HG02943 (cell line): ENCODE measurements around the gene PDZD4.

ENCODE experiments used
- ATAC-seq: cut with Tn5 transposase; IDR thresholded peaks from one replicate; pipeline ENCODE4 v1.9.1; 2021; ENCODE audit warnings: mild to moderate bottlenecking, low read depth, moderate library complexity; ENCODE audit not compliant: unreplicated experiment

PDZD4 gene

GRCh38 chrX:153792368-153792767 is 38.0 kb downstream of the PDZD4 start:
- ATAC-seq, result no peak

- ATAC-seq, result no peak
Observed at GRCh38 chrX:153791104-153791852, 39.1 kb downstream of the PDZD4 start.

- no peak for ATAC-seq
Observed at GRCh38 chrX:153789654-153790053, 40.7 kb downstream of the PDZD4 start.

- ATAC-seq, result no peak
Observed at GRCh38 chrX:153786669-153787068, 43.7 kb downstream of the PDZD4 start.

GRCh38 chrX:153784325-153784967 is 45.9 kb downstream of the PDZD4 start:
- ATAC-seq, result no peak

- no peak for ATAC-seq
Observed at GRCh38 chrX:153783378-153784013, 46.8 kb downstream of the PDZD4 start.

- ATAC-seq, result no peak
Observed at GRCh38 chrX:153782871-153783270, 47.5 kb downstream of the PDZD4 start.

GRCh38 chrX:153782313-153782712 is 48.0 kb downstream of the PDZD4 start:
- no peak for ATAC-seq

GRCh38 chrX:153781428-153782047 is 48.8 kb downstream of the PDZD4 start:
- ATAC-seq, result no peak

GRCh38 chrX:153780678-153781427 is 49.5 kb downstream of the PDZD4 start, which contains the start of gene SRPK3:
Gene SRPK3 (plus strand): TSS chrX:153781041. CDS start chrX:153781087, 46 bp downstream.
- no peak for ATAC-seq

- ATAC-seq, result no peak
Observed at GRCh38 chrX:153779891-153780677, 50.3 kb downstream of the PDZD4 start.

- ATAC-seq, result no peak
Observed at GRCh38 chrX:153778684-153779101, 51.7 kb downstream of the PDZD4 start.

GRCh38 chrX:153778181-153778580 is 52.2 kb downstream of the PDZD4 start:
- ATAC-seq, result no peak

GRCh38 chrX:153777261-153778090 is 52.9 kb downstream of the PDZD4 start:
- no peak for ATAC-seq

- no peak for ATAC-seq
Observed at GRCh38 chrX:153776611-153777045, 53.7 kb downstream of the PDZD4 start.

GRCh38 chrX:153776120-153776599 is 54.2 kb downstream of the PDZD4 start:
- no peak for ATAC-seq

GRCh38 chrX:153775293-153776119 is 54.8 kb downstream of the PDZD4 start:
- no peak for ATAC-seq
